Duodenal mucosa (tissue), 2 donors: ENCODE measurements around the gene HPSE2.
"Not testable (repeated sequence)": the region's sequence is repeated elsewhere in the genome, so short reads cannot be mapped to it uniquely, and the experiment has no call there.

Source experiments
- H3K27ac ChIP-seq: one replicate; pipeline ENCODE4 v1.7.0; 2013; ENCODE audit warnings: low read depth, low read length
- H3K27me3 ChIP-seq, 2 donors: one replicate each; pipeline ENCODE4 v1.7.0; 2013; ENCODE audit warnings: low read length in 2 of 2, control low read depth in 1 of 2; ENCODE audit not compliant: insufficient read depth in 2 of 2, control insufficient read depth in 1 of 2
- H3K36me3 ChIP-seq, 2 donors: one replicate each; pipeline ENCODE4 v1.7.0; 2013; ENCODE audit warnings: low read length in 2 of 2, control low read depth in 1 of 2; ENCODE audit not compliant: insufficient read depth in 2 of 2, control insufficient read depth in 1 of 2
- H3K4me1 ChIP-seq, 2 donors: one replicate each; pipeline ENCODE4 v1.7.0; 2013; ENCODE audit warnings: low read length in 2 of 2, control low read depth in 1 of 2; ENCODE audit not compliant: insufficient read depth in 2 of 2, control insufficient read depth in 1 of 2
- H3K4me3 ChIP-seq, 2 donors: one replicate each; pipeline ENCODE4 v1.7.0; 2013; ENCODE audit warnings: low read length in 2 of 2, low read depth in 1 of 2
- H3K9ac ChIP-seq, 2 donors: one replicate each; pipeline ENCODE4 v1.7.0; 2013; ENCODE audit warnings: low read length in 2 of 2, low read depth in 1 of 2
- H3K9me3 ChIP-seq, 2 donors: one replicate each; pipeline ENCODE4 v1.7.0; 2013; ENCODE audit warnings: low read length in 2 of 2, control low read depth in 1 of 2; ENCODE audit not compliant: control insufficient read depth in 1 of 2

The HPSE2 gene

GRCh38 chr10:98569853-98570252, 665.8 kb downstream of the HPSE2 start:
- H3K27ac ChIP-seq, result no peak overlapping the region
- H3K4me1 ChIP-seq, result no peaks in the 10 kb centered on the region
- no peaks in the 10 kb centered on the region for H3K9me3 ChIP-seq
- no peaks in the 10 kb centered on the region for H3K27me3 ChIP-seq
- no peak overlapping the region for H3K9ac ChIP-seq
- no peak overlapping the region for H3K4me3 ChIP-seq
- no peaks in the 10 kb centered on the region for H3K36me3 ChIP-seq

- H3K4me3 ChIP-seq, result no peak overlapping the region
These were observed 667.1 kb downstream of the HPSE2 start for GRCh38 chr10:98568551-98568950.

GRCh38 chr10:98567391-98568133, 668.1 kb downstream of the HPSE2 start:
- no peak overlapping the region for H3K27ac ChIP-seq

More at GRCh38 chr10:98568551-98568950, 667.1 kb downstream of the HPSE2 start:
- Histone ChIP-seq H3K9ac (no peak overlapping the region), H3K4me1 (no peaks in the 10 kb centered on the region), H3K27me3 (no peaks in the 10 kb centered on the region), H3K9me3 (no peaks in the 10 kb centered on the region), H3K36me3 (no peaks in the 10 kb centered on the region), H3K27ac (no peak overlapping the region)

GRCh38 chr10:98563811-98564210, 671.8 kb downstream of the HPSE2 start:
- no peak overlapping the region for H3K27ac ChIP-seq
- H3K27me3 ChIP-seq, result no peaks in the 10 kb centered on the region
- H3K4me1 ChIP-seq, result no peaks in the 10 kb centered on the region
- no peaks in the 10 kb centered on the region for H3K36me3 ChIP-seq
- no peak overlapping the region for H3K9ac ChIP-seq
- H3K9me3 ChIP-seq, result no peaks in the 10 kb centered on the region
- H3K4me3 ChIP-seq, result no peak overlapping the region

More at GRCh38 chr10:98567391-98568133, 668.1 kb downstream of the HPSE2 start:
- Histone ChIP-seq H3K9ac (no peak overlapping the region), H3K36me3 (no peaks in the 10 kb centered on the region), H3K9me3 (no peaks in the 10 kb centered on the region), H3K4me3 (no peak overlapping the region), H3K27me3 (no peaks in the 10 kb centered on the region), H3K4me1 (no peaks in the 10 kb centered on the region)

- Histone ChIP-seq H3K4me1 (no peaks in the 10 kb centered on the region), H3K4me3 (no peak overlapping the region), H3K9ac (no peak overlapping the region), H3K36me3 (no peaks in the 10 kb centered on the region), H3K27ac (no peak overlapping the region), H3K9me3 (no peaks in the 10 kb centered on the region), H3K27me3 (no peaks in the 10 kb centered on the region)
These were observed 675.1 kb downstream of the HPSE2 start for GRCh38 chr10:98560565-98560964.

GRCh38 chr10:98556061-98556460, 679.6 kb downstream of the HPSE2 start:
- Histone ChIP-seq H3K4me3 (no peak overlapping the region), H3K9ac (no peak overlapping the region), H3K27me3 (no peaks in the 10 kb centered on the region), H3K36me3 (no peaks in the 10 kb centered on the region), H3K9me3 (no peaks in the 10 kb centered on the region), H3K27ac (no peak overlapping the region), H3K4me1 (no peaks in the 10 kb centered on the region)

- Histone ChIP-seq H3K9ac (no peak overlapping the region), H3K4me1 (no peaks in the 10 kb centered on the region), H3K36me3 (no peaks in the 10 kb centered on the region), H3K27me3 (no peaks in the 10 kb centered on the region), H3K9me3 (no peaks in the 10 kb centered on the region), H3K27ac (no peak overlapping the region), H3K4me3 (no peak overlapping the region)
These were observed 680.5 kb downstream of the HPSE2 start for GRCh38 chr10:98555021-98555619.

GRCh38 chr10:98541561-98541960, 694.1 kb downstream of the HPSE2 start:
- not testable (repeated sequence) for H3K9me3 ChIP-seq, H3K27me3 ChIP-seq, H3K27ac ChIP-seq

GRCh38 chr10:98539578-98539977, 696.1 kb downstream of the HPSE2 start:
- H3K4me1 ChIP-seq, result peaks cover 0 to 8% of the 10 kb centered on the region in 2 donors
- no peak overlapping the region for H3K9ac ChIP-seq
- H3K4me3 ChIP-seq, result no peak overlapping the region
- H3K36me3 ChIP-seq, result no peaks in the 10 kb centered on the region
- H3K9me3 ChIP-seq, result no peaks in the 10 kb centered on the region
- H3K27me3 ChIP-seq, result no peaks in the 10 kb centered on the region
- no peak overlapping the region for H3K27ac ChIP-seq

More at GRCh38 chr10:98541561-98541960, 694.1 kb downstream of the HPSE2 start:
- peak overlapping the region in 1 of 2 donors; percentile 36 for H3K4me3 ChIP-seq
- not testable (repeated sequence) for H3K4me1 ChIP-seq, H3K9ac ChIP-seq, H3K36me3 ChIP-seq

- Histone ChIP-seq H3K9me3 (no peaks in the 10 kb centered on the region), H3K27ac (no peak overlapping the region), H3K9ac (no peak overlapping the region), H3K4me3 (no peak overlapping the region), H3K36me3 (no peaks in the 10 kb centered on the region), H3K4me1 (peaks cover 0 to 8% of the 10 kb centered on the region in 2 donors), H3K27me3 (no peaks in the 10 kb centered on the region)
These were observed 697.2 kb downstream of the HPSE2 start for GRCh38 chr10:98538472-98538871.
